ENCODE data around the gene MRGPRG.

Gene MRGPRG

GRCh38 chr11:3198815-3199214, 19.8 kb downstream of the MRGPRG start:
- Histone ChIP-seq H2BK15ac (replicated peaks; ENCODE audit: low read depth) (no peak overlapping the region), H3K27me3 (ENCODE audit: insufficient read depth, low read length, poor library complexity) (peaks cover 9% of the 10 kb centered on the region), H4K5ac (ENCODE audit: low read length) (no peak overlapping the region), H2BK5ac (ENCODE audit: low read length) (no peak overlapping the region), H2AK5ac (ENCODE audit: low read length) (no peak overlapping the region), H3K23ac (ENCODE audit: low read length) (no peak overlapping the region), H3K4me1 (ENCODE audit: control insufficient read depth, low read depth, low read length) (no peaks in the 10 kb centered on the region), H3K9ac (ENCODE audit: low read length) (no peak overlapping the region), H3K4me2 (ENCODE audit: low read length) (no peak overlapping the region), H3K4ac (ENCODE audit: low read depth, low read length) (no peak overlapping the region), H3K18ac (ENCODE audit: low read length) (no peak overlapping the region), H3K27ac (ENCODE audit: low read depth, low read length) (no peak overlapping the region), H3K4me3 (ENCODE audit: low read length) (no peak overlapping the region), H3K36me3 (ENCODE audit: control insufficient read depth, insufficient read depth, low read length) (no peaks in the 10 kb centered on the region), H4K8ac (ENCODE audit: low read depth, low read length) (no peak overlapping the region), H3K79me2 (ENCODE audit: control insufficient read depth, insufficient read depth, low read length) (no peaks in the 10 kb centered on the region), H2BK120ac (ENCODE audit: low read depth, low read length) (no peak overlapping the region), H3K56ac (ENCODE audit: low read length) (no peak overlapping the region), H3K79me1 (ENCODE audit: low read length) (no peaks in the 10 kb centered on the region)
- no peak for DNase-seq
- no CpG with 5 or more reads among the region's 15 CpGs for WGBS (ENCODE audit: extremely low coverage, insufficient coverage, low lambda C conversion rate)

GRCh38 chr11:3197878-3198528, 20.6 kb downstream of the MRGPRG start:
- Histone ChIP-seq H3K18ac (ENCODE audit: low read length) (no peak overlapping the region), H3K79me1 (ENCODE audit: low read length) (no peaks in the 10 kb centered on the region), H3K4me2 (ENCODE audit: low read length) (no peak overlapping the region), H2BK15ac (replicated peaks; ENCODE audit: low read depth) (no peak overlapping the region), H2AK5ac (ENCODE audit: low read length) (no peak overlapping the region), H4K8ac (ENCODE audit: low read depth, low read length) (no peak overlapping the region), H3K79me2 (ENCODE audit: control insufficient read depth, insufficient read depth, low read length) (no peaks in the 10 kb centered on the region), H4K5ac (ENCODE audit: low read length) (no peak overlapping the region), H3K4ac (ENCODE audit: low read depth, low read length) (no peak overlapping the region), H3K56ac (ENCODE audit: low read length) (no peak overlapping the region), H3K36me3 (ENCODE audit: control insufficient read depth, insufficient read depth, low read length) (no peaks in the 10 kb centered on the region), H2BK5ac (ENCODE audit: low read length) (no peak overlapping the region), H3K9ac (ENCODE audit: low read length) (no peak overlapping the region), H3K27ac (ENCODE audit: low read depth, low read length) (no peak overlapping the region), H3K23ac (ENCODE audit: low read length) (no peak overlapping the region), H3K4me3 (ENCODE audit: low read length) (no peak overlapping the region), H2BK120ac (ENCODE audit: low read depth, low read length) (no peak overlapping the region), H3K27me3 (ENCODE audit: insufficient read depth, low read length, poor library complexity) (peaks cover 8% of the 10 kb centered on the region), H3K4me1 (ENCODE audit: control insufficient read depth, low read depth, low read length) (no peaks in the 10 kb centered on the region)
- DNase-seq: no peak
- WGBS (ENCODE audit: extremely low coverage, insufficient coverage, low lambda C conversion rate): no CpG with 5 or more reads among the region's 8 CpGs

DNA sequence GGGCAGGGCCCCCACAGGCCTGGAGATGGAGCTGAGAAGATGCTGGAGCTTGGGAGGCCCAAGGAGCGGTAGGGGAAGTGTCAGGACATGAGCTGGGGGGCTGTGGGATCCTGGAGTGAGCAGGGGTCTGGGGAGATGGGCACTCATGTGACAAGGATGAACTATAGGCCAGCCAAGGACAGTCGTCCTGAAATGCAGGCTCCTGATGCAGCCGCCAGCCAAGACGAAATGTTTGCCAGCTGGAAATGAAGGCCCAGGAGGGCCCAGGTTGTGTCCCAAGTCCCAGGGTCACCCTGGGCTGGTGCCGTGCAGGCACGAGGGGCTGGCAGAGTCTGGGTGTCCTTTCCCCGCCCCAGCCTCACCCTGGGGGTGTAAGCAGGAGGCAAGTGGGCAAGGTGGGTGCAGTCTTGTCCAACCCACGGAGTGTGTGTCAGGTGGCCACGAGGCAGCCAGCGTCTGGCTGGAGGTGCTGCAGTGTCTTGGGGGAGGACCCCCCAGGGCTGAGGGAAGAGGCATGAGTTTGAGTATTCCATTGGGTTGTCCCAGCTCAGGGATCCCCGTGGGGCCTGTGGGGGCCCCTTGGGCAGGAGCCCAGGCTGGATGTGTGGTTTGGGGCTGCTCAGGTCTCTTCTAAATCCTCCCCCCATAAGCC, 21.4 kb downstream of the MRGPRG start:
- Histone ChIP-seq H3K23ac (ENCODE audit: low read length) (no peak overlapping the region), H2BK5ac (ENCODE audit: low read length) (no peak overlapping the region), H3K4me2 (ENCODE audit: low read length) (no peak overlapping the region), H3K4me3 (ENCODE audit: low read length) (no peak overlapping the region), H3K4me1 (ENCODE audit: control insufficient read depth, low read depth, low read length) (no peaks in the 10 kb centered on the region), H3K4ac (ENCODE audit: low read depth, low read length) (no peak overlapping the region), H3K27ac (ENCODE audit: low read depth, low read length) (no peak overlapping the region), H3K27me3 (ENCODE audit: insufficient read depth, low read length, poor library complexity) (no peaks in the 10 kb centered on the region), H3K79me2 (ENCODE audit: control insufficient read depth, insufficient read depth, low read length) (no peaks in the 10 kb centered on the region), H3K9ac (ENCODE audit: low read length) (no peak overlapping the region), H4K5ac (ENCODE audit: low read length) (no peak overlapping the region), H3K36me3 (ENCODE audit: control insufficient read depth, insufficient read depth, low read length) (no peaks in the 10 kb centered on the region), H2AK5ac (ENCODE audit: low read length) (no peak overlapping the region), H3K79me1 (ENCODE audit: low read length) (no peaks in the 10 kb centered on the region), H3K18ac (ENCODE audit: low read length) (no peak overlapping the region), H3K56ac (ENCODE audit: low read length) (no peak overlapping the region), H4K8ac (ENCODE audit: low read depth, low read length) (no peak overlapping the region), H2BK15ac (replicated peaks; ENCODE audit: low read depth) (no peak overlapping the region), H2BK120ac (ENCODE audit: low read depth, low read length) (no peak overlapping the region)
- no peak for DNase-seq
- WGBS (ENCODE audit: extremely low coverage, insufficient coverage, low lambda C conversion rate): no CpG with 5 or more reads among the region's 11 CpGs

DNA sequence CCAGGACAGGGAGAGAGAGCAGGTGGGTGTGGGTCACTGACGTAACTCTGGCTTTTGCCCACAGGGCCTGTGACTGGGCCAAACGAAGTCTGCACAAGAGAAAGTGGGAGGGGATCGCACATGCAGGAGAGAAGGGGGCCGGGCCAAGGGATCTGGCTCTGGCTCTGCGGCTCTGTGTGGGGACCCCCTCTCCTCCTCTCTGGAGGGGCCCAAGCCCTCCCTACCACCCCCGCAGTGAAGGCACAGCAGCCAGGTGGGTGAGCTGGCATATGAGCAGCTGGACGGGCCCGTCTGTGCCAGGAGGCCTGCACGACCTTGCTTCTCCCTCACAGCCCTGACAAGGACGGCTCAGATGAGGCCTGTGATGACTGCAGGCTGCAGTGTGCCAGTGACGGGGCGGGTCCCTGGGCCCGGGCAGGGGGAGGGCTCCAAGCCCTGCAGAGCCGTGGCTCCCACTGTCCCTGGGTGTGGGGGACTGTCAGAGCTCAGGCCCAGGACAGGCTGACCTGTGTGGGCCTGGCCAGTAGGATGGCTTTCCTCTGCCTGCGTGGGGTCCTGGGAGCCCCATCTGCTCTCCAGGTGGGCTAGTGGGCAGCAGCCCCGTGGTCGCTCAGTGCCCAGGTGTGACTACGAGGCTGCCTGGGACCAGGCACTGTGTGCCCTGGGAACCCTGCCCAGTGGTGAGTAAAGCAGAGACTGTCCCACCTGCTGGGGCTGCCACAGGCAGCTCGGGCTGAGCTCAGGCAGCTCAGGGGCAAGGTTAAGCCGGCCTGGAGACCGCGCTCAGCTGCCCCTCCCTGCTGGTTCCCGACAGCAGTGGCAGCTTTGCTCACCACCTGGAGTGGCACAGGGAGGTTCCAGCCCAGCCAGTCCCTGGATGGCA, 22.2 kb downstream of the MRGPRG start:
- Histone ChIP-seq H3K9ac (ENCODE audit: low read length) (no peak overlapping the region), H2AK5ac (ENCODE audit: low read length) (no peak overlapping the region), H3K4me2 (ENCODE audit: low read length) (no peak overlapping the region), H3K23ac (ENCODE audit: low read length) (no peak overlapping the region), H4K8ac (ENCODE audit: low read depth, low read length) (no peak overlapping the region), H3K4me1 (ENCODE audit: control insufficient read depth, low read depth, low read length) (no peaks in the 10 kb centered on the region), H2BK120ac (ENCODE audit: low read depth, low read length) (no peak overlapping the region), H3K79me1 (ENCODE audit: low read length) (no peaks in the 10 kb centered on the region), H3K36me3 (ENCODE audit: control insufficient read depth, insufficient read depth, low read length) (no peaks in the 10 kb centered on the region), H3K27ac (ENCODE audit: low read depth, low read length) (no peak overlapping the region), H3K79me2 (ENCODE audit: control insufficient read depth, insufficient read depth, low read length) (no peaks in the 10 kb centered on the region), H3K56ac (ENCODE audit: low read length) (no peak overlapping the region), H3K18ac (ENCODE audit: low read length) (no peak overlapping the region), H3K4me3 (ENCODE audit: low read length) (no peak overlapping the region), H3K27me3 (ENCODE audit: insufficient read depth, low read length, poor library complexity) (no peaks in the 10 kb centered on the region), H2BK15ac (replicated peaks; ENCODE audit: low read depth) (no peak overlapping the region), H4K5ac (ENCODE audit: low read length) (no peak overlapping the region), H3K4ac (ENCODE audit: low read depth, low read length) (no peak overlapping the region), H2BK5ac (ENCODE audit: low read length) (no peak overlapping the region)
- DNase-seq: no peak
- no CpG with 5 or more reads among the region's 23 CpGs for WGBS (ENCODE audit: extremely low coverage, insufficient coverage, low lambda C conversion rate)

DNA sequence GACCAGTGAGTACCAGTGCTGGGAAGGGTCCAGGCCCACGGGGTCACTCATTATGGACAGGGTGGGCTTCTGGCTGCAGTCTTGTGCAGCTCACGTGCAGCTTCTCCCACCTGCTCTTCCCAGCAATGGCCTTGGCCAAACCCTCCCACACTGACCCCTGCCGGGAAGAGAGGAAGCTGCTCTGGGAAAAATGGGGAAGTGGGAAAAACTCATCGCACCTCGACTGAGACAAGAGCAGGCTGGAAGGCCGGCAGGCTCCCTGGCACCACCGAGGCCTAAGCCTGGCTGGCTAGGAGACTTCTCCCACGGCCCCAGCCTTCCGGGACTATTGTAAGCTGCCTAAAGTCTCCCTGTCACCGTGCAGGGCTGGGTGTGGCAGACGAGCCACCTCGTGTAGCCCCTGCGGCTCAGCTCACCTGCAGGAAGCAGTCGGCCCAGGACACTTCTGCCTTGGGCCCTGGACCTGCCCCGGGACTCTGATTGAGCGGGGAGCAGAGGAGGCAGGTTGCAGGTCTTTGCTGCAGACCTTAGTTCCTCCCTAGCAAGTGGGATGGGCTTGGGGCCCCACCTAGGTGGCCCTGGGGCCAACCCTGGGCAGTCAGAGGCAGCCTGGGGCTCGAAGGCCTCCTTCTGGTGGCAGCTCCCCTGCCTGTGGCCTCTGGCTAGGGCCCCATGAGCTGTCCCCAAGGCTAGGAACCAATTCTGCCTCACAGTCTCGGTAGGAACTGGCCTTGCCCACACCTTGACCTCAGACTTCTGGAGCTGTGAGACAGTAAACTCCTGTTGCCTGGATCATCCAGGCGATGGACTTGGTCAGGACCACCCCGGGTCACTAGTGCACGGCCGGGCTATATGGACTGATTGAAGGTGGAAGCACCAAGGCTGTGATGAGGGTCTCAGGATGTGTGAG, 23.1 kb downstream of the MRGPRG start:
- no peak overlapping the region for H3K18ac ChIP-seq (ENCODE audit: low read length)
- H3K27me3 ChIP-seq (ENCODE audit: insufficient read depth, low read length, poor library complexity): no peaks in the 10 kb centered on the region
- no peak overlapping the region for H3K4ac ChIP-seq (ENCODE audit: low read depth, low read length)
- no peak overlapping the region for H3K23ac ChIP-seq (ENCODE audit: low read length)
- no peak overlapping the region for H4K8ac ChIP-seq (ENCODE audit: low read depth, low read length)
- H3K4me3 ChIP-seq (ENCODE audit: low read length): no peak overlapping the region
- H3K56ac ChIP-seq (ENCODE audit: low read length): no peak overlapping the region
- no peak overlapping the region for H2BK120ac ChIP-seq (ENCODE audit: low read depth, low read length)
- H3K36me3 ChIP-seq (ENCODE audit: control insufficient read depth, insufficient read depth, low read length): no peaks in the 10 kb centered on the region
- no peak overlapping the region for H3K27ac ChIP-seq (ENCODE audit: low read depth, low read length)
- DNase-seq: peak; percentile 44
- no peaks in the 10 kb centered on the region for H3K79me2 ChIP-seq (ENCODE audit: control insufficient read depth, insufficient read depth, low read length)
- no peak overlapping the region for H2BK5ac ChIP-seq (ENCODE audit: low read length)
- no peak overlapping the region for H3K4me2 ChIP-seq (ENCODE audit: low read length)
- no peaks in the 10 kb centered on the region for H3K79me1 ChIP-seq (ENCODE audit: low read length)
- no CpG with 5 or more reads among the region's 22 CpGs for WGBS (ENCODE audit: extremely low coverage, insufficient coverage, low lambda C conversion rate)
- H3K9ac ChIP-seq (ENCODE audit: low read length): no peak overlapping the region
- no peaks in the 10 kb centered on the region for H3K4me1 ChIP-seq (ENCODE audit: control insufficient read depth, low read depth, low read length)
- H2BK15ac ChIP-seq (replicated peaks; ENCODE audit: low read depth): no peak overlapping the region
- H4K5ac ChIP-seq (ENCODE audit: low read length): no peak overlapping the region
- H2AK5ac ChIP-seq (ENCODE audit: low read length): no peak overlapping the region

All from mesendoderm (in vitro differentiated cells).